Glutamatergic neuron (in vitro differentiated cells): Measurements from ENCODE around the gene NCK2. TPM values are rescaled to one million over a fixed set of nuclear protein-coding genes. Genes with fewer than 3 reads are reported as not detected.

Experiments used
- DNase-seq: peaks from one replicate; pipeline ENCODE4 v3.0.0; 2022
- H3K27ac Mint-ChIP-seq: one replicate; pipeline ENCODE4 v1.8.0; 2020; ENCODE audit warnings: mild to moderate bottlenecking, mixed read lengths, inconsistent platforms; ENCODE audit not compliant: unreplicated experiment
- H3K27me3 Mint-ChIP-seq: one replicate; pipeline ENCODE4 v1.8.0; 2020; ENCODE audit warnings: mild to moderate bottlenecking, moderate library complexity, mixed read lengths, inconsistent platforms; ENCODE audit not compliant: unreplicated experiment
- H3K36me3 Mint-ChIP-seq: one replicate; pipeline ENCODE4 v1.8.0; 2020; ENCODE audit warnings: mild to moderate bottlenecking, mixed read lengths, inconsistent platforms; ENCODE audit not compliant: unreplicated experiment
- H3K4me1 Mint-ChIP-seq: one replicate; pipeline ENCODE4 v1.8.0; 2020; ENCODE audit warnings: mild to moderate bottlenecking, low read depth, mixed read lengths, inconsistent platforms; ENCODE audit not compliant: unreplicated experiment
- H3K4me3 Mint-ChIP-seq: one replicate; pipeline ENCODE4 v1.8.0; 2020; ENCODE audit warnings: mild to moderate bottlenecking, mixed read lengths, inconsistent platforms; ENCODE audit not compliant: unreplicated experiment
- H3K9me3 Mint-ChIP-seq: one replicate; pipeline ENCODE4 v1.8.0; 2020; ENCODE audit warnings: mild to moderate bottlenecking, moderate library complexity, mixed read lengths, inconsistent platforms; ENCODE audit not compliant: unreplicated experiment
- total RNA-seq: library from RNA; stranded (reverse); fragmentation: NEBNext Ultra II Directional; extraction: Animal tissue kit (Norgen Biotek cat#: 25700); gene quantifications from one replicate; pipeline ENCODE4 v1.2.1, GENCODE V29; 2021; ENCODE audit not compliant: unreplicated experiment
- TF ChIP-seq, protein P1 (sequence below): fragments of 200-600 bp; sonication (generic); IDR thresholded peaks from one replicate; pipeline ENCODE4 v1.5.0; 2021; ENCODE audit not compliant: partially characterized antibody, unreplicated experiment

NCK2 gene
- total RNA-seq, 1 donor from 2014 or later, result 82.4 TPM

DNA sequence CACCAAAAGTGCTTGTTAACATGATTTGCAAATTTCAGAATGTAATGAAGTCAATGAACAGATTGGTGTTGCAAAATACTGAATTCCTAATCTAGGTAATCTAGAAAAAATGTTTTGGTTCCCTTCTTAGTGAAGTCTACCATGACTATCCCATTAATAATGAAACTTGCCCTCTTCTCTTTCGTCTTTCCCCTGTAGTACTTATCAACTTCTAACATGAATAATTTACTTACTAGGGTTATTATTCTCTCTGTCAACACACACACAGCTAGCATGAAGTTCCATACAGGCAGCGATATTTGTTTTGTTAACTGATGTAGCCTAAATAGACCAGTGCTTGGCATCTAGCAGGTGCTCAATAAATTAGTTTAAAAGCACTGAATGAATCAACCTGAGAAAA lies 160.2 kb downstream of the NCK2 start:
- Mint-ChIP-seq H3K27me3 (peaks cover 6% of the 10 kb centered on the region), H3K4me3 (no peak overlapping the region), H3K36me3 (peaks cover 15% of the 10 kb centered on the region), H3K9me3 (peaks cover 2% of the 10 kb centered on the region), H3K4me1 (peaks cover 10% of the 10 kb centered on the region), H3K27ac (no peak overlapping the region)
- DNase-seq, result no peak
- TF ChIP-seq, protein P1, sequence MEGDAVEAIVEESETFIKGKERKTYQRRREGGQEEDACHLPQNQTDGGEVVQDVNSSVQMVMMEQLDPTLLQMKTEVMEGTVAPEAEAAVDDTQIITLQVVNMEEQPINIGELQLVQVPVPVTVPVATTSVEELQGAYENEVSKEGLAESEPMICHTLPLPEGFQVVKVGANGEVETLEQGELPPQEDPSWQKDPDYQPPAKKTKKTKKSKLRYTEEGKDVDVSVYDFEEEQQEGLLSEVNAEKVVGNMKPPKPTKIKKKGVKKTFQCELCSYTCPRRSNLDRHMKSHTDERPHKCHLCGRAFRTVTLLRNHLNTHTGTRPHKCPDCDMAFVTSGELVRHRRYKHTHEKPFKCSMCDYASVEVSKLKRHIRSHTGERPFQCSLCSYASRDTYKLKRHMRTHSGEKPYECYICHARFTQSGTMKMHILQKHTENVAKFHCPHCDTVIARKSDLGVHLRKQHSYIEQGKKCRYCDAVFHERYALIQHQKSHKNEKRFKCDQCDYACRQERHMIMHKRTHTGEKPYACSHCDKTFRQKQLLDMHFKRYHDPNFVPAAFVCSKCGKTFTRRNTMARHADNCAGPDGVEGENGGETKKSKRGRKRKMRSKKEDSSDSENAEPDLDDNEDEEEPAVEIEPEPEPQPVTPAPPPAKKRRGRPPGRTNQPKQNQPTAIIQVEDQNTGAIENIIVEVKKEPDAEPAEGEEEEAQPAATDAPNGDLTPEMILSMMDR, result no peak

- no peaks in the 10 kb centered on the region for H3K9me3 Mint-ChIP-seq
- no peak overlapping the region for H3K4me3 Mint-ChIP-seq
- DNase-seq, result no peak
- TF ChIP-seq, protein P1, result no peak
- H3K4me1 Mint-ChIP-seq, result peaks cover 10% of the 10 kb centered on the region
- H3K27ac Mint-ChIP-seq, result no peak overlapping the region
- H3K36me3 Mint-ChIP-seq, result peaks cover 3% of the 10 kb centered on the region
- peaks cover 4% of the 10 kb centered on the region for H3K27me3 Mint-ChIP-seq
These were observed 161.8 kb downstream of the NCK2 start for GRCh38 chr2:105906481-105906880.

GRCh38 chr2:105907184-105907583 lies 162.5 kb downstream of the NCK2 start:
- TF ChIP-seq, protein P1, result no peak
- H3K27me3 Mint-ChIP-seq, result peaks cover 3% of the 10 kb centered on the region
- H3K9me3 Mint-ChIP-seq, result peaks cover under 1% of the 10 kb centered on the region
- H3K27ac Mint-ChIP-seq, result no peak overlapping the region
- no peak overlapping the region for H3K4me3 Mint-ChIP-seq
- H3K4me1 Mint-ChIP-seq, result peaks cover 10% of the 10 kb centered on the region
- no peak for DNase-seq
- H3K36me3 Mint-ChIP-seq, result peaks cover 6% of the 10 kb centered on the region

- Mint-ChIP-seq H3K4me3 (no peak overlapping the region), H3K36me3 (peaks cover 12% of the 10 kb centered on the region), H3K4me1 (peaks cover 2% of the 10 kb centered on the region), H3K27ac (no peak overlapping the region), H3K9me3 (peaks cover 1% of the 10 kb centered on the region), H3K27me3 (peaks cover 3% of the 10 kb centered on the region)
- no peak for DNase-seq
- TF ChIP-seq, protein P1, result no peak
These were observed 164.5 kb downstream of the NCK2 start for GRCh38 chr2:105909215-105909614.

- Mint-ChIP-seq H3K4me1 (peaks cover 2% of the 10 kb centered on the region), H3K4me3 (no peak overlapping the region), H3K36me3 (peaks cover 20% of the 10 kb centered on the region), H3K27ac (no peak overlapping the region), H3K27me3 (peaks cover 3% of the 10 kb centered on the region), H3K9me3 (peaks cover 8% of the 10 kb centered on the region)
- DNase-seq, result no peak
- TF ChIP-seq, protein P1, result no peak
These were observed 166.0 kb downstream of the NCK2 start for GRCh38 chr2:105910497-105911238.
